Astrocyte (in vitro differentiated cells and primary cell): ENCODE data around the gene STRADA.

Source experiments
- CTCF ChIP-seq: IDR thresholded peaks from 2 replicates; pipeline ENCODE4 v1.5.1; 2011; ENCODE audit warnings: low read depth, mild to moderate bottlenecking, inconsistent platforms, low read length, moderate library complexity; ENCODE audit not compliant: insufficient read depth
- EZH2 ChIP-seq: IDR thresholded peaks from 2 replicates; pipeline ENCODE4 v1.6.1; 2012; ENCODE audit warnings: mild to moderate bottlenecking, low read length, inconsistent platforms; ENCODE audit not compliant: insufficient read depth

DNA sequence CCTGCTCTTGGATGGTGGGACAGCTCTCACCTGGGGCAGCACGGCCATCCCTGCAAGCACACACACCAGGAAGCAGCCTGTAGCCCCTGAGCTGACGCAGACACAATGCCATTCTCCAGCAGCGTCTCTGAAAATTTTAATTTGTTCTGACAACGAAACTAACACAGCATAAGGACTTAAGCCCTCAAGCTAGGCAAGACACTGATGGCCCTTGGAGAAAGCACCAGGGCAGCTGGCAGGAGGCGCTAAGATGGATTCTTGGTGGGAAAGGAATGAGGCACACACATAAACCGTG, 38.9 kb downstream of the STRADA start:
- TF ChIP-seq CTCF (no peak), EZH2 (no peak)
